ENCODE data around the gene SPTBN4. TPM values are rescaled to one million over a fixed set of nuclear protein-coding genes. Genes with fewer than 3 reads are reported as not detected.

The SPTBN4 gene
- total and polyA plus RNA-seq, 10 of the 15 experiments (the other 5 are each of a cell fraction or from before 2014, with no cell fraction given) = 0.04 to 1.1 (median 0.34) TPM; not detected in 1

GRCh38 chr19:40422748-40423566 is 43.8 kb upstream of the SPTBN4 start:
- SMC1A ChIA-PET (ENCODE audit: uncharacterized antibody, unreplicated experiment) = interaction anchor here (1.7 kb wide), 1 partner anchor 10 kb away, joined by 7 read pairs; no protein-coding TSS in a partner anchor
- Histone ChIP-seq H4K20me1 (ENCODE audit: control insufficient read depth, insufficient read depth) (no peaks in the 10 kb centered on the region), H3K27me3 (replicated peaks in 1 of 2; ENCODE audit: control insufficient read depth in 2 of 2, insufficient read depth in 2 of 2, low read length in 1 of 2) (no peaks in the 10 kb centered on the region), H3K36me3 (ENCODE audit: control insufficient read depth in 2 of 2, insufficient read depth in 2 of 2, low read length in 1 of 2) (peaks cover 0 to 6% of the 10 kb centered on the region in 2 experiments; a peak in 2 of 4 replicates), H2AFZ (ENCODE audit: control insufficient read depth, low read depth, low read length) (no peak overlapping the region), H3K79me2 (ENCODE audit: control insufficient read depth, insufficient read depth, low read length) (peaks cover 27% of the 10 kb centered on the region), H3K4me2 (ENCODE audit: control insufficient read depth, insufficient read depth) (no peak overlapping the region; the same call in 1 of the 2 replicates), H3K4me1 (ENCODE audit: control insufficient read depth, insufficient read depth, low read length) (no peaks in the 10 kb centered on the region; the same call in 1 of the 2 replicates), H3K9ac (ENCODE audit: control insufficient read depth, insufficient read depth, low read length) (no peak overlapping the region), H3K9me3 (replicated peaks; ENCODE audit: control insufficient read depth, insufficient read depth, low read length) (no peaks in the 10 kb centered on the region), H3K4me3 (no peak overlapping the region), H3K27ac (ENCODE audit: control insufficient read depth, insufficient read depth) (no peak overlapping the region)
- intact Hi-C loops (cut with micrococcal nuclease; ENCODE audit: unreplicated experiment) (no loop called here), in situ Hi-C loops (cut with MboI) (no loop called here)
- ATAC-seq = no peak
- TF ChIP-seq MTA2 (IDR thresholded peaks at IDR 0.05; ENCODE audit: low read depth) = no peak
- TF ChIP-seq, protein P1, sequence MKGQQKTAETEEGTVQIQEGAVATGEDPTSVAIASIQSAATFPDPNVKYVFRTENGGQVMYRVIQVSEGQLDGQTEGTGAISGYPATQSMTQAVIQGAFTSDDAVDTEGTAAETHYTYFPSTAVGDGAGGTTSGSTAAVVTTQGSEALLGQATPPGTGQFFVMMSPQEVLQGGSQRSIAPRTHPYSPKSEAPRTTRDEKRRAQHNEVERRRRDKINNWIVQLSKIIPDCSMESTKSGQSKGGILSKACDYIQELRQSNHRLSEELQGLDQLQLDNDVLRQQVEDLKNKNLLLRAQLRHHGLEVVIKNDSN (IDR thresholded peaks at IDR 0.05; ENCODE audit: borderline replicate concordance, extremely low read length, insufficient read depth, low read depth, low read length) = no peak
- no peak for TF ChIP-seq MYB (IDR thresholded peaks at IDR 0.05; ENCODE audit: borderline replicate concordance, low read depth, low read length)
- TF ChIP-seq, protein P2, sequence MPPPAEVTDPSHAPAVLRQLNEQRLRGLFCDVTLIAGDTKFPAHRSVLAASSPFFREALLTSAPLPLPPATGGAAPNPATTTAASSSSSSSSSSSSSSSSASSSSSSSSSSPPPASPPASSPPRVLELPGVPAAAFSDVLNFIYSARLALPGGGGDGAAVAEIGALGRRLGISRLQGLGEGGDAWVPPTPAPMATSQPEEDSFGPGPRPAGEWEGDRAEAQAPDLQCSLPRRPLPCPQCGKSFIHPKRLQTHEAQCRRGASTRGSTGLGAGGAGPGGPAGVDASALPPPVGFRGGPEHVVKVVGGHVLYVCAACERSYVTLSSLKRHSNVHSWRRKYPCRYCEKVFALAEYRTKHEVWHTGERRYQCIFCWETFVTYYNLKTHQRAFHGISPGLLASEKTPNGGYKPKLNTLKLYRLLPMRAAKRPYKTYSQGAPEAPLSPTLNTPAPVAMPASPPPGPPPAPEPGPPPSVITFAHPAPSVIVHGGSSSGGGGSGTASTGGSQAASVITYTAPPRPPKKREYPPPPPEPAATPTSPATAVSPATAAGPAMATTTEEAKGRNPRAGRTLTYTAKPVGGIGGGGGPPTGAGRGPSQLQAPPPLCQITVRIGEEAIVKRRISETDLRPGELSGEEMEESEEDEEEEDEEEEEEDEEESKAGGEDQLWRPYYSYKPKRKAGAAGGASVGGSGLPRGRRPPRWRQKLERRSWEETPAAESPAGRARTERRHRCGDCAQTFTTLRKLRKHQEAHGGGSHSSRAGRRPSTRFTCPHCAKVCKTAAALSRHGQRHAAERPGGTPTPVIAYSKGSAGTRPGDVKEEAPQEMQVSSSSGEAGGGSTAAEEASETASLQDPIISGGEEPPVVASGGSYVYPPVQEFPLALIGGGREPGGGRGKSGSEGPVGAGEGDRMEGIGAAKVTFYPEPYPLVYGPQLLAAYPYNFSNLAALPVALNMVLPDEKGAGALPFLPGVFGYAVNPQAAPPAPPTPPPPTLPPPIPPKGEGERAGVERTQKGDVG (CRISPR knock-in tag; IDR thresholded peaks at IDR 0.05) = no peak
- no peak for TF ChIP-seq ATF2 (IDR thresholded peaks at IDR 0.05; ENCODE audit: low read length)
- TF ChIP-seq, protein P3, sequence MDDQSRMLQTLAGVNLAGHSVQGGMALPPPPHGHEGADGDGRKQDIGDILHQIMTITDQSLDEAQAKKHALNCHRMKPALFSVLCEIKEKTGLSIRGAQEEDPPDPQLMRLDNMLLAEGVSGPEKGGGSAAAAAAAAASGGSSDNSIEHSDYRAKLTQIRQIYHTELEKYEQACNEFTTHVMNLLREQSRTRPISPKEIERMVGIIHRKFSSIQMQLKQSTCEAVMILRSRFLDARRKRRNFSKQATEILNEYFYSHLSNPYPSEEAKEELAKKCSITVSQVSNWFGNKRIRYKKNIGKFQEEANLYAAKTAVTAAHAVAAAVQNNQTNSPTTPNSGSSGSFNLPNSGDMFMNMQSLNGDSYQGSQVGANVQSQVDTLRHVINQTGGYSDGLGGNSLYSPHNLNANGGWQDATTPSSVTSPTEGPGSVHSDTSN (IDR thresholded peaks at IDR 0.05; ENCODE audit: insufficient replicate concordance, low read depth, low read length) = no peak
- peak; percentile 31; the same call in 1 of the 2 replicates for TF ChIP-seq POLR2A (IDR thresholded peaks at IDR 0.05; ENCODE audit: low read depth, low read length)
- 92% methylated on average over 31 of the region's 31 CpGs for WGBS (ENCODE audit: insufficient coverage, insufficient replicate concordance, low lambda C conversion rate, missing lambda C conversion rate)
- FAIRE-seq = no peak
- BruUV-seq (replicated peaks) = no TSS peak
- CTCF ChIA-PET = interaction anchor here (0.5 to 7.1 kb wide), 5 partner anchors 11 to 1530 kb away, joined by 3 to 67 read pairs (median 8); partner anchors contain the start of gene BLVRB
- POLR2A ChIA-PET = interaction anchor here (1.1 to 5.5 kb wide), 4 partner anchors 19 to 42 kb away, joined by 4 to 55 read pairs (median 12); partner anchors contain the start of genes BLVRB and SERTAD3
- RAD21 ChIA-PET (ENCODE audit: unreplicated experiment) = interaction anchor here (1.4 to 2.0 kb wide), 2 partner anchors 41 to 43 kb away, joined by 3 to 5 read pairs; partner anchors contain the start of gene BLVRB
- DNase-seq (ENCODE audit: low read depth, low spot score) = no peak
